GM12892 (cell line): Measurements from ENCODE around the gene CDK12.

ENCODE experiments used
- POLR2A ChIP-seq: IDR thresholded peaks from 2 replicates; pipeline ENCODE4 v1.6.1; 2011; ENCODE audit warnings: low read depth, low read length, control low read depth
- POLR2AphosphoS5 ChIP-seq: IDR thresholded peaks from 2 replicates; pipeline ENCODE4 v1.6.1; 2011; ENCODE audit warnings: low read depth, low read length, control low read depth
- TAF1 ChIP-seq: IDR thresholded peaks from 2 replicates; pipeline ENCODE4 v1.6.1; 2011; ENCODE audit warnings: low read depth, mild to moderate bottlenecking, control low read depth, low read length, borderline replicate concordance

DNA sequence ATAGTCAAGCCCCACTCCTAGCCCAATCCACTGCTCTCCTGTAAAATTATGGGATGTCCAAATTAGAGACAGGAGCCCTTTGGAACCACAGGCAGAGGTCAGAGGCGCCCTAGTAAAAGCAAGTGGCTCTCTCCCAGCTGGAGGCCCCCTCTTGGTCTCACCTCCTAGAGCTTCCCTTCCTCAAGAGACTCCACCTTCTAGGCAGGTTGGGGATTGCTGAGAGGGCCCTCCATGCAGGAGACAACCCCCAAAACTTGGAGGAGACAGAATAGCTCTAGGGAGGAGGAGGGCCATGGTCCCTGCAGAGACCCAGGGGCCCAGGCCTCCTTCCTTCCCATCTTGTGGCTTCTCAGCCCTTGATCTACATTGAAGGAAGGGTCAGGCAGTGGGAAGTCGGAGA, 117.0 kb downstream of the CDK12 start:
- TF ChIP-seq POLR2A, result no peak
- no peak for TF ChIP-seq POLR2AphosphoS5
- no peak for TF ChIP-seq TAF1
